Erythroblast (primary cell): ENCODE measurements around the gene PLXNA1.

ENCODE experiments used
- GATA1 ChIP-seq: IDR thresholded peaks from 2 replicates; pipeline ENCODE4 v1.6.1; 2011; ENCODE audit warnings: low read depth, mild to moderate bottlenecking, control low read depth, low read length, moderate library complexity
- POLR2A ChIP-seq: IDR thresholded peaks from 2 replicates; pipeline ENCODE4 v1.6.1; 2011; ENCODE audit warnings: mild to moderate bottlenecking, low read length

- TF ChIP-seq POLR2A = no peak
- TF ChIP-seq GATA1 = no peak
Observed at GRCh38 chr3:127011270-127011992, 28.5 kb downstream of the PLXNA1 start.
